HG03025 (cell line): ENCODE measurements around the gene CCDC50.

Experiments
- ATAC-seq: cut with Tn5 transposase; IDR thresholded peaks from one replicate; pipeline ENCODE4 v1.9.1; 2021; ENCODE audit warnings: mild to moderate bottlenecking, moderate library complexity; ENCODE audit not compliant: unreplicated experiment, low FRiP score

Gene CCDC50

GRCh38 chr3:191412759-191413158 lies 83.6 kb downstream of the CCDC50 start:
- ATAC-seq, result no peak

GRCh38 chr3:191414286-191414685 lies 85.1 kb downstream of the CCDC50 start:
- no peak for ATAC-seq

GRCh38 chr3:191414732-191415131 lies 85.5 kb downstream of the CCDC50 start:
- ATAC-seq, result no peak

GRCh38 chr3:191415566-191415965 lies 86.4 kb downstream of the CCDC50 start:
- ATAC-seq, result no peak

- ATAC-seq, result no peak
These were observed 88.2 kb downstream of the CCDC50 start for GRCh38 chr3:191417457-191417729.

- no peak for ATAC-seq
These were observed 91.6 kb downstream of the CCDC50 start for GRCh38 chr3:191420771-191421170.

GRCh38 chr3:191424881-191425280 lies 95.7 kb downstream of the CCDC50 start:
- no peak for ATAC-seq

- ATAC-seq, result no peak
These were observed 96.1 kb downstream of the CCDC50 start for GRCh38 chr3:191425322-191425734.

GRCh38 chr3:191426311-191426710 lies 97.1 kb downstream of the CCDC50 start:
- ATAC-seq, result no peak

GRCh38 chr3:191428177-191428576 lies 99.0 kb downstream of the CCDC50 start:
- ATAC-seq, result no peak

- no peak for ATAC-seq
These were observed 100.9 kb downstream of the CCDC50 start for GRCh38 chr3:191430103-191430502.

GRCh38 chr3:191431160-191431822 lies 102.1 kb downstream of the CCDC50 start:
- no peak for ATAC-seq

GRCh38 chr3:191432162-191432561 lies 103.0 kb downstream of the CCDC50 start:
- ATAC-seq, result no peak

GRCh38 chr3:191434024-191434423 lies 104.8 kb downstream of the CCDC50 start:
- ATAC-seq, result no peak

- ATAC-seq, result no peak
These were observed 106.8 kb downstream of the CCDC50 start for GRCh38 chr3:191435981-191436380.

GRCh38 chr3:191438150-191438814 lies 109.1 kb downstream of the CCDC50 start:
- no peak for ATAC-seq

- no peak for ATAC-seq
These were observed 111.3 kb downstream of the CCDC50 start for GRCh38 chr3:191440532-191440931.

GRCh38 chr3:191441687-191442086 lies 112.5 kb downstream of the CCDC50 start:
- ATAC-seq, result no peak

- no peak for ATAC-seq
These were observed 115.4 kb downstream of the CCDC50 start for GRCh38 chr3:191444569-191444968.
